Measurements from ENCODE around the gene CALB2. TPM values are rescaled to one million over a fixed set of nuclear protein-coding genes. Genes with fewer than 3 reads are reported as not detected.

CALB2 gene
- total and polyA plus RNA-seq, 2 experiments from 2014 or later, result 2.4 to 4.2 TPM

GRCh38 chr16:71369494-71369893 lies 11.0 kb downstream of the CALB2 start:
- TF ChIP-seq ZNF331 (CRISPR knock-in tag; IDR thresholded peaks at IDR 0.05; ENCODE audit: low read depth) (no peak), JUNB (IDR thresholded peaks at IDR 0.05; ENCODE audit: unreplicated experiment) (no peak), POLR2AphosphoS5 (IDR thresholded peaks at IDR 0.05; ENCODE audit: low read depth) (no peak), EZH2phosphoT487 (IDR thresholded peaks at IDR 0.05; ENCODE audit: unreplicated experiment) (no peak), ZNF462 (CRISPR knock-in tag; IDR thresholded peaks at IDR 0.05) (no peak), NANOG (IDR thresholded peaks at IDR 0.05; ENCODE audit: borderline replicate concordance) (no peak), STAT1 (IDR thresholded peaks at IDR 0.05; ENCODE audit: unreplicated experiment) (no peak), CTCF (conservative IDR thresholded peaks at IDR 0.05; ENCODE audit: low read depth in 2 of 2) (no peak), REST (IDR thresholded peaks at IDR 0.05; ENCODE audit: unreplicated experiment) (no peak), EZH2 (IDR thresholded peaks at IDR 0.05; ENCODE audit: low read depth, unreplicated experiment) (no peak), ETS1 (IDR thresholded peaks at IDR 0.05) (no peak), ZNF114 (CRISPR knock-in tag; IDR thresholded peaks at IDR 0.05) (no peak), CREB1 (CRISPR knock-in tag; IDR thresholded peaks at IDR 0.05; ENCODE audit: low read depth) (no peak)
- no peak overlapping the region for H3K27ac Mint-ChIP-seq

More at GRCh38 chr16:71369494-71369893, 11.0 kb downstream of the CALB2 start:
- Mint-ChIP-seq H3K9me3 (no peaks in the 10 kb centered on the region), H3K27me3 (ENCODE audit: insufficient read depth, low read depth, poor library complexity) (peaks cover 4% of the 10 kb centered on the region), H3K4me3 (no peak overlapping the region), H3K36me3 (ENCODE audit: low read depth) (no peaks in the 10 kb centered on the region), H3K4me1 (peaks cover under 1% of the 10 kb centered on the region; the same call in 2 of the 3 replicates)
- Histone ChIP-seq H3K9me2 (ENCODE audit: insufficient read depth) (no peaks in the 10 kb centered on the region), H3K79me2 (replicated peaks; ENCODE audit: insufficient read depth) (no peaks in the 10 kb centered on the region), H3K4me3 (no peak overlapping the region), H3K4me1 (ENCODE audit: insufficient read depth) (no peaks in the 10 kb centered on the region), H3K27ac (ENCODE audit: low read depth) (no peak overlapping the region), H3K27me3 (ENCODE audit: insufficient read depth) (no peaks in the 10 kb centered on the region), H3F3A (replicated peaks; ENCODE audit: low read depth) (no peaks in the 10 kb centered on the region), H3K36me3 (ENCODE audit: insufficient read depth) (no peaks in the 10 kb centered on the region), H4K20me1 (replicated peaks; ENCODE audit: insufficient read depth) (no peaks in the 10 kb centered on the region), H2AFZ (no peak overlapping the region), H3K4me2 (no peak overlapping the region)
- ATAC-seq (no peak), DNase-seq (ENCODE audit: low spot score) (no peak)
